ENCODE results near the gene ARPC5. TPM values are rescaled to one million over a fixed set of nuclear protein-coding genes. Genes with fewer than 3 reads are reported as not detected.

The ARPC5 gene
- total RNA-seq, 4 donors from 2014 or later = 71.8 to 102 (median 78.7) TPM

DNA sequence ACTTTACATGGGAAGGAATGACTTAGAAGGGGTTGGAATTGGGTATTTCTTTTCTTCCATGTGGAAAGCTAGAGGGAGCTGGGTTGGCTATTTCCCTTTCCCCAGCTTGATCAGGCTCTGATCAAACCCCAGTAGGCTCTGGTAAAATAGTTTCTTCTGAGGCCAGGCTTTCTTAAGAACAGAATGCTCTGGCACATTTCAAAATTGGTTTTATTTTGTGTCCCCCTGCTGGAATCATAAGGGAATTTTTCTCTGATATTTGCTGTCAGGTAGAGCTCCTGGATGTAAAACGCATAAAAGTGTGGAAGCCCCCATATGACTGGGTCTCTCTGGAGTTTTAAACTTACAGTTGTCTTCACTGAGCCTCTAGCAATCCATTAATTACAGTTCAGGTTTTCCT is 34.6 kb upstream of the ARPC5 start:
- Histone ChIP-seq H3K27ac (no peak overlapping the region), H3K4me3 (no peak overlapping the region), H3K27me3 (no peaks in the 10 kb centered on the region), H3K9me3 (peaks cover 0 to 5% (median 0%) of the 10 kb centered on the region in 4 donors), H3K36me3 (no peaks in the 10 kb centered on the region), H3K4me1 (peaks cover 0 to 9% (median 0%) of the 10 kb centered on the region in 4 donors)
- 97% methylated on average over 1 of the region's 1 CpG for WGBS, 2 donors
- TF ChIP-seq CTCF (IDR thresholded peaks at IDR 0.05) (no peak), POLR2A (IDR thresholded peaks at IDR 0.05) (no peak), EP300 (IDR thresholded peaks at IDR 0.05) (no peak)
- no peak for DNase-seq (ENCODE audit: low spot score in 2 of 2)

DNA sequence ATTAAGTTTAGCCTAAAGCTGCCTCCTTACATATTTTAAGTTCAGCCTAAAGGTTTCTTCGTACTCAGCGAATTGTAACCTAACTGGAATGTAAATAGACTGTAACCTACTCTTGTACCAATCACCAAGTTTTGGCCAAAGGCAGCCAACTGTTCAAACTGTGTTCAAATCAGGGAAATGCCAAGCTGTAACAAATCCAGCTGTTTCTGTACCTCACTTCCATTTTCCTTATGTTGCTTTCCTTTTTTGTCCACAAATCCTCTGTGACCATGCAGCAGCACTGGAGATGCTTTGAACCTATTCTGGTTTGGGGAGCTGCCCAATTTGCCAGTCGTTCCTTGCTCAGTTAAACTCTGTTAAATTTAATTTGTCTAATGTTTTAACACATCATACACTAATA is 20.8 kb upstream of the ARPC5 start:
- Histone ChIP-seq H3K27ac (no peak overlapping the region), H3K4me3 (no peak overlapping the region), H3K36me3 (no peaks in the 10 kb centered on the region), H3K4me1 (peaks cover 0 to 33% (median 2%) of the 10 kb centered on the region in 4 donors), H3K27me3 (no peaks in the 10 kb centered on the region), H3K9me3 (no peaks in the 10 kb centered on the region)
- TF ChIP-seq EP300 (IDR thresholded peaks at IDR 0.05) = no peak
- no peak for TF ChIP-seq CTCF (IDR thresholded peaks at IDR 0.05)
- TF ChIP-seq POLR2A (IDR thresholded peaks at IDR 0.05) = no peak
- no peak for DNase-seq (ENCODE audit: low spot score in 2 of 2)
- WGBS, 2 donors = 85 to 89% methylated on average over 3 of the region's 3 CpGs

DNA sequence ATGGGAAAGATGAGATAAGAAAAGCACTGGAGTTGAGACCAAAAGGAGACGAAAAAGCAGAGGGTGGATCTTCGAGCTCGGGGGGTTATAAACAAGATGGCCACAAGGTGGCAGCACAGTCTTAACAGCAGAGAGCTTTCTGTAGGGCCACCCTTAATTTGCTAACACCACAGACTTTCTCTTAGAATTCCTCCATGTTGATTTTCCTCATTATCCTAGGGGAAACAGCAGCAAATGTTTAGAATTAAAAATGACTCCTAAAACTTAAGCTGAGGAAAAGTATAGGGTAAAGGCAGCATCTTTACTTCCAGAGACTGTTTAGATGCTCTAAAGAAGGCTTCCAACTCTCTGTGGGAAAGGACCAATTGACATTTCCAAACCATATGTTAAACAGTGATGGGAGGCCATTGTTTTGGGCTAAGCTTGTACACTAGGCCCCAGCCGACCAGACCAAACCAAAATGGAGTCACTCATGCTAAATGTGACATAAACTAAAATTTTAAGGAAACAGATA is 20.0 kb upstream of the ARPC5 start:
- TF ChIP-seq EP300 (IDR thresholded peaks at IDR 0.05) (peak in 1 of 2 donors; percentile 40), POLR2A (IDR thresholded peaks at IDR 0.05) (no peak), CTCF (IDR thresholded peaks at IDR 0.05) (peak; percentile 72 to 93 (median 86))
- DNase-seq (ENCODE audit: low spot score in 2 of 2) = peak; percentile 86 to 97
- H3K27me3 ChIP-seq = no peaks in the 10 kb centered on the region
- no peaks in the 10 kb centered on the region for H3K36me3 ChIP-seq
- no peaks in the 10 kb centered on the region for H3K9me3 ChIP-seq
- no peak overlapping the region for H3K4me3 ChIP-seq
- peak overlapping the region in 1 of 4 donors; percentile 20 for H3K27ac ChIP-seq
- peaks cover 0 to 33% (median 2%) of the 10 kb centered on the region in 4 donors for H3K4me1 ChIP-seq
- WGBS, 2 donors = 4% methylated on average over 4 of the region's 4 CpGs

DNA sequence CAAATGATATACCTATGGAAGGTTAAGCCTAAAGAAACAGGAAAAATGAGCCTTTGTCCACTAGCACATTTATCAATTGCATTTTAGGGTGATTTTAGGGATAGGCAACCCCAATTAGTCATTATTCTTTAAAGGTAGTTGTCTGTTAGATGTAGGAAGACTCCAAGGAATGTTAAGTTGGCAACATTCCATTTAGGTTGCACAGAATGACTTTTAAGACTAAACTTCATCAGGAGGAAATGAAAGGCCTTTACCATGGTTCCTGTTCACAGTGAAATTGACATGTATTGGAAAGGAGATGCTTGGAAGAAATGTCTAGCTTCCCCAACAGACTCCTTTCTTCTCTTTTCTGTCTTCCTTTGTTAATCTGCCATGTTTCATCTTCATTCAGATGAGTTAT is 19.1 kb upstream of the ARPC5 start:
- peaks cover 0 to 33% (median 2%) of the 10 kb centered on the region in 4 donors for H3K4me1 ChIP-seq
- no peaks in the 10 kb centered on the region for H3K27me3 ChIP-seq
- no peaks in the 10 kb centered on the region for H3K36me3 ChIP-seq
- H3K27ac ChIP-seq = no peak overlapping the region
- H3K4me3 ChIP-seq = no peak overlapping the region
- TF ChIP-seq EP300 (IDR thresholded peaks at IDR 0.05) (no peak), POLR2A (IDR thresholded peaks at IDR 0.05) (no peak), CTCF (IDR thresholded peaks at IDR 0.05) (no peak)
- no peak for DNase-seq (ENCODE audit: low spot score in 2 of 2)
- H3K9me3 ChIP-seq = no peaks in the 10 kb centered on the region

DNA sequence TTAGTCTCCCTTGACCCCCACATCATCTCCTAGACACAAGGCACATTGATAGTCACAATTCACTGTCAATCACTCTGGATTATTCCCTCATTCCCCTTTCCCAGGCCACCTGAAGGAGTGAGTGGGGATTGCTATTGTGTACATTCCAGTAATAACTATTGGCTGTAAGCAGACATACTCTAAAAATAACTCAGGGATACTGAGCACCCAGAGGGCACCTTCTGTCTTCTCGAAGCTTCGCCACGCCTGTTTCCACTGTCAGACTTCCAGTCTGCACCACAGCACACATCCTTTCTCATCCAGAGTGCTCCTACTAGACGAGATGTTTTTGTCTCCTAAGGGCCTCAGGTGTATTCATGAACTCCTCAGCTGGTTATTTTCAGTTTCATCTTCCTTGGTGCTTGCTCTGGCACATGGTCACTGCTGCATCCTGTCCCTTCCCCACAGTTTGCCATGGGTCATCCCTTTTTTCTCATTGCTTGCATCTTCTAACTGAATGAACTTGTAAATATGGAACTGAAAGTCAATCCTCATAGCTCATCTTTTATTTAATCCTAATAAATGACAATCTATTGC is 18.4 kb upstream of the ARPC5 start:
- Histone ChIP-seq H3K27me3 (no peaks in the 10 kb centered on the region), H3K9me3 (no peaks in the 10 kb centered on the region), H3K27ac (no peak overlapping the region), H3K4me3 (no peak overlapping the region), H3K36me3 (no peaks in the 10 kb centered on the region), H3K4me1 (peaks cover 0 to 33% (median 2%) of the 10 kb centered on the region in 4 donors)
- 73 to 91% methylated on average over 4 of the region's 4 CpGs for WGBS, 2 donors
- no peak for DNase-seq (ENCODE audit: low spot score in 2 of 2)
- no peak for TF ChIP-seq POLR2A (IDR thresholded peaks at IDR 0.05)

Measured in tibial nerve (tissue), 4 donors.